ENCODE measurements around the gene RAB13. TPM values are rescaled to one million over a fixed set of nuclear protein-coding genes. Genes with fewer than 3 reads are reported as not detected.

RAB13 gene
- total and polyA plus RNA-seq, 2 of the 13 experiments (the other 11 are each of a cell fraction or from before 2014, with no cell fraction given), result 15.9 to 24.7 TPM

GRCh38 chr1:153990468-153991150 is 4.5 kb upstream of the RAB13 start, which contains the start of gene RPS27 (continued):
- peak; percentile 92; the same call in 1 of the 2 replicates for TF ChIP-seq LRRFIP1 (CRISPR knock-in tag; conservative IDR thresholded peaks at IDR 0.05)
- TF ChIP-seq MEIS2 (CRISPR knock-in tag; IDR thresholded peaks at IDR 0.05), result peak; percentile 74; the same call in 1 of the 2 replicates
- TF ChIP-seq ZNF224 (CRISPR knock-in tag; IDR thresholded peaks at IDR 0.05), result 0 out of 2 replicates have a peak, but pooled peaks have one; percentile 28
- TF ChIP-seq PRPF4 (IDR thresholded peaks at IDR 0.05; ENCODE audit: low read depth, low read length, poor library complexity, severe bottlenecking), result no peak
- TF ChIP-seq ZBTB21 (CRISPR knock-in tag; IDR thresholded peaks at IDR 0.05), result peak; percentile 89
- peak; percentile 91 for TF ChIP-seq ZNF34 (CRISPR knock-in tag; IDR thresholded peaks at IDR 0.05; ENCODE audit: borderline replicate concordance)
- TF ChIP-seq NKX3-1 (CRISPR knock-in tag; IDR thresholded peaks at IDR 0.05), result peak; percentile 79; the same call in 1 of the 2 replicates
- no peak for TF ChIP-seq ARID2 (CRISPR knock-in tag; IDR thresholded peaks at IDR 0.05; ENCODE audit: borderline replicate concordance)
- no peak for TF ChIP-seq ZNF550 (CRISPR knock-in tag; IDR thresholded peaks at IDR 0.05; ENCODE audit: borderline replicate concordance)
- TF ChIP-seq ZNF501 (CRISPR knock-in tag; IDR thresholded peaks at IDR 0.05), result no peak; the same call in none of the 2 replicates
- TF ChIP-seq WIZ (CRISPR knock-in tag; IDR thresholded peaks at IDR 0.05), result peak; percentile 68; the same call in 1 of the 2 replicates
- TF ChIP-seq KLF11 (CRISPR knock-in tag; IDR thresholded peaks at IDR 0.05), result peak; percentile 90
- TF ChIP-seq MZF1 (CRISPR knock-in tag; IDR thresholded peaks at IDR 0.05; ENCODE audit: borderline replicate concordance), result no peak
- TF ChIP-seq ZGPAT (CRISPR knock-in tag; IDR thresholded peaks at IDR 0.05), result peak; percentile 78
- peak; percentile 89; the same call in 1 of the 2 replicates for TF ChIP-seq ZZZ3 (CRISPR knock-in tag; IDR thresholded peaks at IDR 0.05; ENCODE audit: borderline replicate concordance)
- peak; percentile 70; the same call in 1 of the 2 replicates for TF ChIP-seq KDM4B (CRISPR knock-in tag; IDR thresholded peaks at IDR 0.05)
- TF ChIP-seq ZNF772 (CRISPR knock-in tag; IDR thresholded peaks at IDR 0.05), result peak; percentile 83
- TF ChIP-seq RFX5 (IDR thresholded peaks at IDR 0.05; ENCODE audit: low read depth, low read length), result peak; percentile 47
- peak; percentile 88 for TF ChIP-seq ARHGAP35 (CRISPR knock-in tag; IDR thresholded peaks at IDR 0.05; ENCODE audit: borderline replicate concordance)
